ENCODE results near the gene MRAP.

MRAP gene

GRCh38 chr21:32322676-32323075, 24.0 kb downstream of the MRAP start:
- ChIA-PET CTCF (interaction anchor here (0.8 to 1.5 kb wide), 2 partner anchors 45 to 278 kb away, joined by 3 read pairs; no protein-coding TSS in a partner anchor), POLR2A (no interaction called here)
- DNase-seq (ENCODE audit: low read depth, low spot score) = no peak
- TF ChIP-seq CTCF (IDR thresholded peaks at IDR 0.05; ENCODE audit: insufficient read depth, low read length, missing control alignments) = no peak
- no peak overlapping the region for H3K4me3 ChIP-seq (ENCODE audit: low read depth, low read length)

GRCh38 chr21:32325706-32326105, 27.1 kb downstream of the MRAP start:
- ChIA-PET CTCF (interaction anchor here (1.3 to 2.7 kb wide), 2 partner anchors 31 to 276 kb away, joined by 3 to 7 read pairs; no protein-coding TSS in a partner anchor), POLR2A (no interaction called here)

GRCh38 chr21:32328595-32328994, 29.9 kb downstream of the MRAP start:
- no peak for DNase-seq (ENCODE audit: low read depth, low spot score)
- ChIA-PET CTCF (interaction anchor here (0.6 to 1.2 kb wide), 2 partner anchors 271 to 272 kb away, joined by 3 read pairs; no protein-coding TSS in a partner anchor), POLR2A (no interaction called here)
- no peak for TF ChIP-seq CTCF (IDR thresholded peaks at IDR 0.05; ENCODE audit: insufficient read depth, low read length, missing control alignments)
- H3K4me3 ChIP-seq (ENCODE audit: low read depth, low read length) = no peak overlapping the region

More at GRCh38 chr21:32325706-32326105, 27.1 kb downstream of the MRAP start:
- no peak for DNase-seq (ENCODE audit: low read depth, low spot score)
- no peak for TF ChIP-seq CTCF (IDR thresholded peaks at IDR 0.05; ENCODE audit: insufficient read depth, low read length, missing control alignments)
- H3K4me3 ChIP-seq (ENCODE audit: low read depth, low read length) = no peak overlapping the region

GRCh38 chr21:32329331-32329730, 30.7 kb downstream of the MRAP start:
- ChIA-PET POLR2A (no interaction called here), CTCF (interaction anchor here (1.2 kb wide), 1 partner anchor 272 kb away, joined by 3 read pairs; no protein-coding TSS in a partner anchor)
- TF ChIP-seq CTCF (IDR thresholded peaks at IDR 0.05; ENCODE audit: insufficient read depth, low read length, missing control alignments) = no peak
- DNase-seq (ENCODE audit: low read depth, low spot score) = no peak
- no peak overlapping the region for H3K4me3 ChIP-seq (ENCODE audit: low read depth, low read length)

- ChIA-PET POLR2A (no interaction called here), CTCF (interaction anchor here (1.2 kb wide), 1 partner anchor 271 kb away, joined by 3 read pairs; no protein-coding TSS in a partner anchor)
- no peak for DNase-seq (ENCODE audit: low read depth, low spot score)
- H3K4me3 ChIP-seq (ENCODE audit: low read depth, low read length) = no peak overlapping the region
- no peak for TF ChIP-seq CTCF (IDR thresholded peaks at IDR 0.05; ENCODE audit: insufficient read depth, low read length, missing control alignments)
Measured at GRCh38 chr21:32329776-32330175, 31.1 kb downstream of the MRAP start.

- H3K4me3 ChIP-seq (ENCODE audit: low read depth, low read length) = no peak overlapping the region
- no peak for DNase-seq (ENCODE audit: low read depth, low spot score)
- ChIA-PET POLR2A (no interaction called here), CTCF (no interaction called here)
- TF ChIP-seq CTCF (IDR thresholded peaks at IDR 0.05; ENCODE audit: insufficient read depth, low read length, missing control alignments) = no peak
Measured at GRCh38 chr21:32330784-32331311, 32.2 kb downstream of the MRAP start.
